ENCODE measurements around the gene CENPN. TPM values are rescaled to one million over a fixed set of nuclear protein-coding genes. Genes with fewer than 3 reads are reported as not detected.

CENPN gene
- polyA plus RNA-seq, 1 donor (not counting 4 experiments of a cell fraction or from before 2014, with no cell fraction given): 29.2 TPM

- H3K27me3 ChIP-seq (ENCODE audit: control insufficient read depth, extremely low read depth, insufficient read depth, low read length): no peaks in the 10 kb centered on the region
- H3K9ac ChIP-seq (ENCODE audit: control insufficient read depth, extremely low read depth, insufficient read depth, low read length): no peak overlapping the region
- no peak overlapping the region for H3K27ac ChIP-seq (ENCODE audit: control insufficient read depth, insufficient read depth, low read length)
- DNase-seq (ENCODE audit: low read depth, low spot score) (no peak), FAIRE-seq (no peak)
- no peak overlapping the region for H2AFZ ChIP-seq (ENCODE audit: control insufficient read depth, low read length)
- peaks cover 72% of the 10 kb centered on the region for H3K79me2 ChIP-seq (ENCODE audit: control insufficient read depth, insufficient read depth, low read length)
- no peaks in the 10 kb centered on the region for H4K20me1 ChIP-seq (ENCODE audit: control insufficient read depth, extremely low read depth, insufficient read depth, low read length)
- no peaks in the 10 kb centered on the region for H3K9me3 ChIP-seq (ENCODE audit: control insufficient read depth, low read depth, low read length)
- H3K4me3 ChIP-seq (ENCODE audit: control insufficient read depth in 2 of 3, extremely low read depth in 1 of 3, insufficient read depth in 2 of 3, low read depth in 1 of 3, low read length in 3 of 3): no peak overlapping the region
- H3K4me2 ChIP-seq (ENCODE audit: control insufficient read depth, extremely low read depth, insufficient read depth, low read depth, low read length): no peak overlapping the region
- H3K36me3 ChIP-seq (ENCODE audit: control insufficient read depth in 2 of 2, extremely low read depth in 1 of 2, insufficient read depth in 2 of 2, low read length in 2 of 2): no peaks in the 10 kb centered on the region
- dilution Hi-C loops (cut with MboI; ENCODE audit: extremely low pct_ligation_motif_present, low sequenced_read_pairs): no loop called here
- no peaks in the 10 kb centered on the region for H3K9me1 ChIP-seq (ENCODE audit: control insufficient read depth, extremely low read depth, insufficient read depth, low read length)
- TF ChIP-seq CTCF (optimal IDR thresholded peaks at IDR 0.05 in 1 of 3, IDR thresholded peaks at IDR 0.05 in 1 of 3, conservative IDR thresholded peaks at IDR 0.05 in 1 of 3; ENCODE audit: extremely low read depth in 1 of 3, insufficient read depth in 2 of 3, low read length in 3 of 3) (no peak), EZH2 (IDR thresholded peaks at IDR 0.05; ENCODE audit: low read length) (no peak)
- peaks cover 21% of the 10 kb centered on the region for H3K4me1 ChIP-seq (ENCODE audit: control insufficient read depth, extremely low read depth, insufficient read depth, low read length)
Measured at GRCh38 chr16:80996688-80997138, 10.3 kb upstream of the CENPN start.

GRCh38 chr16:80997139-80997798, 9.7 kb upstream of the CENPN start:
- FAIRE-seq: no peak
- no peak overlapping the region for H3K4me2 ChIP-seq (ENCODE audit: control insufficient read depth, extremely low read depth, insufficient read depth, low read depth, low read length)
- no peak for DNase-seq (ENCODE audit: low read depth, low spot score)

More at GRCh38 chr16:80997139-80997798, 9.7 kb upstream of the CENPN start:
- Histone ChIP-seq H3K9ac (ENCODE audit: control insufficient read depth, extremely low read depth, insufficient read depth, low read length) (no peak overlapping the region), H3K27me3 (ENCODE audit: control insufficient read depth, extremely low read depth, insufficient read depth, low read length) (no peaks in the 10 kb centered on the region), H3K79me2 (ENCODE audit: control insufficient read depth, insufficient read depth, low read length) (peaks cover 72% of the 10 kb centered on the region), H3K27ac (ENCODE audit: control insufficient read depth, insufficient read depth, low read length) (no peak overlapping the region), H3K36me3 (ENCODE audit: control insufficient read depth in 2 of 2, extremely low read depth in 1 of 2, insufficient read depth in 2 of 2, low read length in 2 of 2) (no peaks in the 10 kb centered on the region), H3K9me3 (ENCODE audit: control insufficient read depth, low read depth, low read length) (no peaks in the 10 kb centered on the region), H4K20me1 (ENCODE audit: control insufficient read depth, extremely low read depth, insufficient read depth, low read length) (no peaks in the 10 kb centered on the region), H3K9me1 (ENCODE audit: control insufficient read depth, extremely low read depth, insufficient read depth, low read length) (no peaks in the 10 kb centered on the region), H3K4me1 (ENCODE audit: control insufficient read depth, extremely low read depth, insufficient read depth, low read length) (peaks cover 21% of the 10 kb centered on the region), H3K4me3 (ENCODE audit: control insufficient read depth in 2 of 3, extremely low read depth in 1 of 3, insufficient read depth in 2 of 3, low read depth in 1 of 3, low read length in 3 of 3) (no peak overlapping the region), H2AFZ (ENCODE audit: control insufficient read depth, low read length) (no peak overlapping the region)
- TF ChIP-seq CTCF (optimal IDR thresholded peaks at IDR 0.05 in 1 of 3, IDR thresholded peaks at IDR 0.05 in 1 of 3, conservative IDR thresholded peaks at IDR 0.05 in 1 of 3; ENCODE audit: extremely low read depth in 1 of 3, insufficient read depth in 2 of 3, low read length in 3 of 3) (no peak), EZH2 (IDR thresholded peaks at IDR 0.05; ENCODE audit: low read length) (no peak)
- dilution Hi-C loops (cut with MboI; ENCODE audit: extremely low pct_ligation_motif_present, low sequenced_read_pairs): no loop called here

All from keratinocyte (primary cell).